ENCODE results near the gene MED13. TPM values are rescaled to one million over a fixed set of nuclear protein-coding genes. Genes with fewer than 3 reads are reported as not detected.
"Not testable (repeated sequence)": the region's sequence is repeated elsewhere in the genome, so short reads cannot be mapped to it uniquely, and the experiment has no call there.

Gene MED13
- total RNA-seq, 1 donor from 2014 or later: 83.7 TPM

GRCh38 chr17:61904094-61904710 lies 160.9 kb downstream of the MED13 start:
- no peak for TF ChIP-seq CTCF (IDR thresholded peaks at IDR 0.05; ENCODE audit: unreplicated experiment)
- Mint-ChIP-seq H3K4me1 (ENCODE audit: low read depth) (no peaks in the 10 kb centered on the region), H3K4me3 (ENCODE audit: low read depth) (no peak overlapping the region), H3K27ac (no peak overlapping the region), H3K27me3 (no peaks in the 10 kb centered on the region), H3K9me3 (ENCODE audit: low read depth) (no peaks in the 10 kb centered on the region), H3K36me3 (ENCODE audit: insufficient read depth) (peaks cover 12% of the 10 kb centered on the region)
- no peak for DNase-seq (ENCODE audit: low spot score, unreplicated experiment)

DNA sequence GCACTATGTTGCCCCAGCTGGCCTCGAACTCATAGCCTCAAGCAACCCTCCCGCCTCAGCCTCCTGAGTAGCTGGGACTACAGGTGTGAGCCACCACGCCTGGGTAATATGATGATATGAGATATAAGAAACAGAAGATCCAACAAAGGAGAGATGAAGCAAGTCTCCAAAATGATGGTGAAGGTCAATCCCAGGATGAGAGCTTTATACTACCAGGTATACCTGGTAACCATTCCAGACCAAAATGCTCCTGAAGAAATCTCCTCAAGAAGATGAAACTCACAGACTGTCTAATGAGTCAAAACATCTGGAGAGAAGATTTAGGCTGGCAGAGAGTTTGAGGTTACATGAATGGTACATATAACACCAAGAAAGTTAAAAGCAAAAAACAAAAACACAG lies 161.8 kb downstream of the MED13 start:
- DNase-seq (ENCODE audit: low spot score, unreplicated experiment): no peak
- Mint-ChIP-seq H3K4me1 (ENCODE audit: low read depth) (no peaks in the 10 kb centered on the region), H3K4me3 (ENCODE audit: low read depth) (no peak overlapping the region), H3K27me3 (no peaks in the 10 kb centered on the region), H3K9me3 (ENCODE audit: low read depth) (no peaks in the 10 kb centered on the region), H3K36me3 (ENCODE audit: insufficient read depth) (peaks cover 14% of the 10 kb centered on the region), H3K27ac (peak overlapping the region; percentile 62)
- TF ChIP-seq CTCF (IDR thresholded peaks at IDR 0.05; ENCODE audit: unreplicated experiment): no peak

DNA sequence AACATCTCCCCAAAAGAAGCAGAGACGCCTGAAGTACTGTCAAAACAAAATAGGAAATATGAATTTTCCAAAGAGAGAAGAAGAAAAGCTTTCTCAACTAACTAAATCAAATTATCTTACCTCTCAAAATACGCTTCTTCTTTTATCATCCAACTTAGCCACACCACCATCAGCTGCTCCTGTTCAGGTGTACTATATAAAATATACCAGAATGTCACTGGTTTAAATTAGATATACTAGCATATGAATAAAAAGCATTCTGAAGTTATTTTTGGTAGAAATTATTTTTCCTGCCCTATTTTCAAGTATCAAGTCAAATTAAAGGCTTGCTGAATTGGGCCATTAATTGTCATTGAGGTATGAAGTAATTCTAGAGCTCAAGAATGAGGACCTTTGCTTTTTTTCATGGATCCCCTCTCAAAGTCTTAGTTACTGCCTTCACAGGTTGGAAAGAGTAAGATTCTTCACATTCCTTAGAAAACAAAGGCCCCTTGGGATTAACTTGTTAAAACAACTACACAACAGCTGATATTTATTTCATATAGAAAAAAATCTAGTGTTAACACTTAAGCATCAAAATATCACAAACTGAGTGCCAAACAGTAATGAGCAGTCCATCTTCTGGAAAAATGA lies 167.4 kb downstream of the MED13 start:
- Mint-ChIP-seq H3K4me3 (ENCODE audit: low read depth) (no peak overlapping the region), H3K27ac (peak overlapping the region; percentile 49), H3K36me3 (ENCODE audit: insufficient read depth) (peaks cover 1% of the 10 kb centered on the region), H3K9me3 (ENCODE audit: low read depth) (no peaks in the 10 kb centered on the region), H3K4me1 (ENCODE audit: low read depth) (no peaks in the 10 kb centered on the region), H3K27me3 (no peaks in the 10 kb centered on the region)
- no peak for DNase-seq (ENCODE audit: low spot score, unreplicated experiment)
- no peak for TF ChIP-seq CTCF (IDR thresholded peaks at IDR 0.05; ENCODE audit: unreplicated experiment)

DNA sequence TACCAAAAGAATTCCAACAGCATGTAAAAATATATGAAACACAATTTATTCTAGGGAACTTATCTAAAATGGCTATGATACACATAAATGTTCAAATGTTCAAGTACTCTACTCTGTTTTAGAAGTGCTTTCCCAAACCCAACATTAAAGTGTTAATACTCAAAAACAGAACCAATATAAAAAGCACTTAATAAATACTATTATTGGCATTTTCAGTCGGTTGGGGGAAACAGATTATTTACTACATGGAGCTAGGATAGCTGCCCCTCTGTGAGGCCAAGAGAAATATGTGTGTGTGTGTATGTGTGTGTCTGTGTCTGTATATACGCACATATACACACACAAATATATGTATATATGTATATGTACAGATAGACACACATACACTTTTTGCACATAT lies 169.7 kb downstream of the MED13 start:
- no peak for TF ChIP-seq CTCF (IDR thresholded peaks at IDR 0.05; ENCODE audit: unreplicated experiment)
- no peak overlapping the region for H3K27ac Mint-ChIP-seq
- H3K9me3 Mint-ChIP-seq (ENCODE audit: low read depth): no peaks in the 10 kb centered on the region
- H3K27me3 Mint-ChIP-seq: no peaks in the 10 kb centered on the region
- no peaks in the 10 kb centered on the region for H3K4me1 Mint-ChIP-seq (ENCODE audit: low read depth)
- H3K36me3 Mint-ChIP-seq (ENCODE audit: insufficient read depth): peaks cover 6% of the 10 kb centered on the region
- no peak for DNase-seq (ENCODE audit: low spot score, unreplicated experiment)
- H3K4me3 Mint-ChIP-seq (ENCODE audit: low read depth): no peak overlapping the region

DNA sequence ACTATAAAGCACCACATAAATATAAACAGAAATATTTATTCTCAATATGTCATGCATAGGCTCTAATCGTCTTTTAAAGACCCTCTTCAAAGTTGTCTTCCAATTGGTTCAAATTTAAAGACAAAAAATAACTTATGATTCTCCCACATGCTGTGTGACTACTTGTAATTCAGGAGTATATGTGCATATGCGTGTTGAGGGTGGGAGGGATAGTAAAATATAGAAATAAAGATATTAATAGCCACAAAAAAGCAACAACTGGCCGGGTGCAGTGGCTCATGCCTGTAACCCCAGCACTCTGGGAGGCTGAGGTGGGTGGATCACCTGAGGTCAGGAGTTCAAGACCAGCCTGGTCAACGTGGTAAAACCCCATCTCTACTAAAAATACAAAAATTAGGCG lies 170.8 kb downstream of the MED13 start:
- H3K27ac Mint-ChIP-seq; H3K9me3 Mint-ChIP-seq (ENCODE audit: low read depth): not testable (repeated sequence)

More for the DNA sequence above, 170.8 kb downstream of the MED13 start:
- not testable (repeated sequence) for H3K4me3 Mint-ChIP-seq (ENCODE audit: low read depth); H3K4me1 Mint-ChIP-seq (ENCODE audit: low read depth); H3K27me3 Mint-ChIP-seq; DNase-seq (ENCODE audit: low spot score, unreplicated experiment); H3K36me3 Mint-ChIP-seq (ENCODE audit: insufficient read depth)

Other genes starting within 250 kb of the MED13 start
- 13.5 and 14.3 TPM in 2 replicates for gene BRIP1, start 201.8 kb downstream of the MED13 start, total RNA-seq
- 16.9 and 18.2 TPM in 2 replicates for gene INTS2, start 137.3 kb downstream of the MED13 start, total RNA-seq